T-helper 2 cell treated with Interferon-gamma antibody and Interleukin-4, amounts not matched to agents 5 μg/mL and 100 μg/mL, for 36 hours (primary cell): ENCODE measurements around the gene SNX2.
A peak's percentile ranks its signal among the peaks of the same experiment; 100 is the strongest.
"Not testable (repeated sequence)": the region's sequence is repeated elsewhere in the genome, so short reads cannot be mapped to it uniquely, and the experiment has no call there.

Experiments used
- DNase-seq: peaks from one replicate; pipeline ENCODE4 v3.0.0; 2021; ENCODE audit warnings: low spot score
- H3K27ac Mint-ChIP-seq: one replicate; pipeline ENCODE4 v1.8.0; 2021; ENCODE audit warnings: mild to moderate bottlenecking, mixed read lengths
- H3K27me3 Mint-ChIP-seq: one replicate; pipeline ENCODE4 v1.8.0; 2021; ENCODE audit warnings: low read depth, mixed read lengths
- H3K36me3 Mint-ChIP-seq: one replicate; pipeline ENCODE4 v1.8.0; 2021; ENCODE audit warnings: low read depth, mixed read lengths
- H3K4me1 Mint-ChIP-seq: one replicate; pipeline ENCODE4 v1.8.0; 2021; ENCODE audit warnings: low read depth, mixed read lengths
- H3K4me3 Mint-ChIP-seq: one replicate; pipeline ENCODE4 v1.8.0; 2022; ENCODE audit warnings: mild to moderate bottlenecking, moderate library complexity, mixed read lengths
- H3K9me3 Mint-ChIP-seq: one replicate; pipeline ENCODE4 v1.8.0; 2021; ENCODE audit warnings: mixed read lengths

SNX2 gene

DNA sequence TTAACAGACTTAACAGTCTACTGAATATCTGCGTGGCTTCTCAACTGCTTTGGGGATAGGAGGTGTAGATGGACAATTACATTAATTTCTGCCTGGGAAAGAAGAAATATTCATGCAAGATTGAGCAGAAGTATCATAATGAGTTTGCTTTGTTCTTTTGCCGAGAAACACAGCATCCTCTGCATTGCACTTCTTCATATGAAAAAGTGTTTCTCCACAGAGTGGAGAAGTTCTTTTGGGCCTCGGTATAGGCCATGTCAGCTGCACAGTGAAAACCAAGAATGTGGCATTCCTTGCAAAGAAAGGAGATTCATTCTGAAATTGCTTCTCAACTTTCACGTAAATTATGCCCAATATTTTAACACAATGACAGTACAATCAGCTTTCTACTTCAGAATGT is 17.6 kb upstream of the SNX2 start:
- H3K27me3 Mint-ChIP-seq: peaks cover 3% of the 10 kb centered on the region
- no peaks in the 10 kb centered on the region for H3K9me3 Mint-ChIP-seq
- no peak overlapping the region for H3K4me3 Mint-ChIP-seq
- H3K36me3 Mint-ChIP-seq: no peaks in the 10 kb centered on the region
- H3K27ac Mint-ChIP-seq: no peak overlapping the region
- DNase-seq: no peak
- H3K4me1 Mint-ChIP-seq: peaks cover 21% of the 10 kb centered on the region

DNA sequence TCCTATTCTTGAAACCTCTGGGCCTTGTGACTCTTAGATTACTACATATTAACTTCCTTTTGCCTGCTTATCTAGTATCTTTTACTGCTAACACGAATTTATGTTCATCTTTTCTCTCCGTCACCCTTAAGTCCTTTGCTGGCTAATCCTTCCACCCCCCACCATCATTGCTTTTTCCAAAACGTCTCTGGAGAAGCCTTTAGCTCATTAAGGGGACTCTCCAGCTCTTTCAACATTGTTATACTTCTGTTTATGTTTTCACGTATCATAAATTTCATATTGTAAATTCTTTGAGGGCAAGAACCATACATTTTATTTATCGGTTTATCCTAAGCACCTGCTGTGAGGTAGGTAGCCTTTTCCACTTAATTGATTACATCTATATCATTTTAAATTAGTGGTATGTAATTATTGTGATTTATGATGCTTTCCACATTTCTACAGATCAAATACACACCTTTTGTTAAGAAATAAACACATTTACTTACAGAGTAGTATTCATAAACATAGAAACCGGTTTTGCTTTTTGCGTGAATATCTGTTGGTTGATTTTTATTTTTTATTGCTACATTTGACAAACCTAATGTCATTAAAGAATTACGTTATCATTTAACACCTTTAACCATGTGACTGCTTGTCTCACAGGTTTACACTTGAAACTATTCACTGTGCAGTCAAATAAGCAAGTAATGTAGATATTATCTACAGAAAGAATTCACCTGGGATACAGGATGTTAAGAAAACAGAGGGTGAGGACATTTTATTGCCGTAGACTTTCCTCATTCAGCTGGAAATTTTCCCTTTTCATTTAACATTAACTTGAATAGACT is 15.4 kb upstream of the SNX2 start:
- DNase-seq: no peak

DNA sequence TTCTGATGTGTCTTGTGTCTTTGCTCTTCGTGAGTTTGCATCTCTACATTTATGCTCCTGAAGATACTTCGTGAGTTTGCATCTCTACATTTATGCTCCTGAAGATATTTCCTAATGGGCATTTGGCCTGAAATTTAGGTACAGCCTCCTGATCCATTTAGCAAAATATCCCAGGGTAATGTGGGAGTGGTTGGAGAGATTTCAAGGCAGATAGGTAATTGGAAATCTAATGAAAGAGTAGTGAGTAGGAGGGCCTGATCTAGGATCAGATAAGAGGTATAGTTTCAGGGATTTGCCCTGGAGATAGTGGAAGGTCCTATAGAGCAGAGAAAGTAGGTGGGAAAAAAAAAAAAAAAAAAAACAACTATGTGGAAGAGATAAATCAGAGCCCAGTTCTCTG is 14.6 kb upstream of the SNX2 start:
- DNase-seq: no peak

More for the DNA sequence above, 15.4 kb upstream of the SNX2 start:
- Mint-ChIP-seq H3K4me3 (no peak overlapping the region), H3K27me3 (no peaks in the 10 kb centered on the region), H3K36me3 (no peaks in the 10 kb centered on the region), H3K4me1 (peaks cover 21% of the 10 kb centered on the region), H3K9me3 (no peaks in the 10 kb centered on the region), H3K27ac (no peak overlapping the region)

DNA sequence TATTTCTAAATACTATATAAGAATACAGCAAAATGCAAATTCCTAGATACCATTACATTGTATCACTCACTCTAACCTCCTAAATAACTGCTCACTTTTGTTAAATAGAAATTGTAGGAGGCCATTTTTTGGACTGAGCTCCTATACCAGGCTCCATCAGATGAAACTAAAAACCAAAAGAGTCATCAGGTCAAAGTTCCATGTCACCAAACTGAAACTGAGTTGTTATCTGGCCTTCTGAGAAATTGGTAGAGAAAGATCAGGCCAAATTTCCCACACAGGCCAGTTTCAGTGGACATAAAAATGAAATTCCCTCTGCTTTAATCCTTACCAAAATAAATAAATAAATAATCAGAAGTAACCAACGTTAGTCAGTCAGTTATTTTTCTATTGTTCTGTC is 13.8 kb upstream of the SNX2 start:
- Mint-ChIP-seq H3K9me3 (no peaks in the 10 kb centered on the region), H3K36me3 (no peaks in the 10 kb centered on the region), H3K4me1 (peaks cover 13% of the 10 kb centered on the region), H3K4me3 (no peak overlapping the region), H3K27me3 (no peaks in the 10 kb centered on the region), H3K27ac (no peak overlapping the region)
- DNase-seq: no peak

More for the DNA sequence above, 14.6 kb upstream of the SNX2 start:
- H3K36me3 Mint-ChIP-seq: no peaks in the 10 kb centered on the region
- H3K27ac Mint-ChIP-seq: no peak overlapping the region
- peaks cover 21% of the 10 kb centered on the region for H3K4me1 Mint-ChIP-seq
- H3K9me3 Mint-ChIP-seq: no peaks in the 10 kb centered on the region
- no peak overlapping the region for H3K4me3 Mint-ChIP-seq
- no peaks in the 10 kb centered on the region for H3K27me3 Mint-ChIP-seq

- not testable (repeated sequence) for H3K4me3 Mint-ChIP-seq, H3K27ac Mint-ChIP-seq, DNase-seq, H3K36me3 Mint-ChIP-seq, H3K27me3 Mint-ChIP-seq, H3K4me1 Mint-ChIP-seq, H3K9me3 Mint-ChIP-seq
These were observed 13.0 kb upstream of the SNX2 start for GRCh38 chr5:122761896-122762295.

DNA sequence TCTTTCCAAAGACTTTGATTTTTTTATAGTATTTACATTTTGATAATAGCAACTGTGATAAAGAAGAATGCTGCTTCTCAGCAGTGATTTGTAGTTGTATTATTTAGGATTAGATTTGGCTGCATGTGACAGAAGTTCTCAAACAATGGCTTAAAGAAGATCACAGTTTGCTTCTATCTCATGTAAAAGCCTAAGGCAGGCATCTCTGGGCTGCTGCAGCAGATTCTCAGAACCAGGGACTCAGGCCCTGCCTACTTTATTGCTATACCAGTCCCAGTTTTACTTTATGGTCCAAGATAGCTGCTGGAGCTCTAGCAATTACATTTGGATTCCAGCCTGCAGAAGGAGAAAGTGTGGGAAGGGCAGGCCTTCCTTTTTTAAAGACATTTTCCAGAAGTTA is 8.8 kb upstream of the SNX2 start:
- DNase-seq: no peak
- peaks cover 2% of the 10 kb centered on the region for H3K4me1 Mint-ChIP-seq
- H3K4me3 Mint-ChIP-seq: no peak overlapping the region
- H3K27ac Mint-ChIP-seq: no peak overlapping the region
- no peaks in the 10 kb centered on the region for H3K36me3 Mint-ChIP-seq
- no peaks in the 10 kb centered on the region for H3K9me3 Mint-ChIP-seq
- H3K27me3 Mint-ChIP-seq: peaks cover 16% of the 10 kb centered on the region

- no peak overlapping the region for H3K27ac Mint-ChIP-seq
- H3K9me3 Mint-ChIP-seq: no peaks in the 10 kb centered on the region
- H3K4me3 Mint-ChIP-seq: no peak overlapping the region
- H3K4me1 Mint-ChIP-seq: peaks cover 4% of the 10 kb centered on the region
- no peaks in the 10 kb centered on the region for H3K36me3 Mint-ChIP-seq
- no peak for DNase-seq
- peaks cover 20% of the 10 kb centered on the region for H3K27me3 Mint-ChIP-seq
These were observed 4.4 kb upstream of the SNX2 start for GRCh38 chr5:122770477-122770876.

DNA sequence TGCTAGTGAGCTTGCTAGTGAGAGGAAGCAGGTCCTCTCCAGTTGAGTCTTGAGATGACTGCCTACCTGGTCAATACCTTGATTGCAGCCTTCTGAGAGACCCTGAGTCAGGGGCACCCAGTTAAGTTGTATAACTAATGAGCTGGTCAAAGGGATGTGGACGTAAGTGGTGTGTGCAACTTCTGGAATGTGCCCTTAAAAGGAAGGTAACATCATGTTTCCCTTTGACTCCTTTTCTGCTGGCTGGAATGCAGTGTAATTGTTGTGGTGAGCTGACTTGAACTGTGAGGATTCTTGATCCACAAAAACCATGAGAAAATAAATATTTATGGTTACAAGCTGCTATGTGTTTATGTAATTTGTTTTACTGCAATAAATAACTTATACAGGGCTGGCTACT is 2.4 kb upstream of the SNX2 start:
- no peaks in the 10 kb centered on the region for H3K36me3 Mint-ChIP-seq
- no peak overlapping the region for H3K4me3 Mint-ChIP-seq
- no peak for DNase-seq
- H3K27ac Mint-ChIP-seq: no peak overlapping the region
- peaks cover 14% of the 10 kb centered on the region for H3K4me1 Mint-ChIP-seq
- no peaks in the 10 kb centered on the region for H3K9me3 Mint-ChIP-seq
- H3K27me3 Mint-ChIP-seq: peaks cover 20% of the 10 kb centered on the region

DNA sequence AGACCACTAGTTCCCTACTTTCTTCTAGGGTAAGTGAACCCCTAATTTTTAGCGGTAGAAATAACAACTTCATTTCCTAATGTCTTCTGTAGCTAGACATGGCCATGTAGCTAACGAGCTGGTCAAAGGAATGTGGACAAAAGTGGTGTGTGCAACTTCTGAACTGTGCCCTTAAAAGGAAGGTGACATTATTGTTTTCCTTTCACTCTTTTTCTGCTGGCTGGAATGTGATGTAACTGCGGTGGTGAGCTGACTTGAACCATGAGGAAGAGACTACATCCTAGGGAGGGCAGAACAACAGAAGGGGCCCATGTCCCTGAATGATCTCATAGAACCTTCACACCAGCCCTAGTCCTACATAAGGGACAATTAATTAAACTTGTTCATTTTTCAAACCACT is 1.3 kb upstream of the SNX2 start:
- Mint-ChIP-seq H3K27ac (no peak overlapping the region), H3K9me3 (no peaks in the 10 kb centered on the region), H3K36me3 (no peaks in the 10 kb centered on the region), H3K4me1 (peaks cover 20% of the 10 kb centered on the region), H3K4me3 (peak overlapping the region; percentile 36), H3K27me3 (peaks cover 18% of the 10 kb centered on the region)
- DNase-seq: no peak

GRCh38 chr5:122774519-122774860 is 390 bp upstream of the SNX2 start:
- DNase-seq: no peak
- H3K9me3 Mint-ChIP-seq: no peaks in the 10 kb centered on the region
- H3K27me3 Mint-ChIP-seq: peaks cover 16% of the 10 kb centered on the region
- H3K4me3 Mint-ChIP-seq: peak overlapping the region; percentile 95
- peaks cover 20% of the 10 kb centered on the region for H3K4me1 Mint-ChIP-seq
- peak overlapping the region; percentile 81 for H3K27ac Mint-ChIP-seq
- H3K36me3 Mint-ChIP-seq: no peaks in the 10 kb centered on the region

DNA sequence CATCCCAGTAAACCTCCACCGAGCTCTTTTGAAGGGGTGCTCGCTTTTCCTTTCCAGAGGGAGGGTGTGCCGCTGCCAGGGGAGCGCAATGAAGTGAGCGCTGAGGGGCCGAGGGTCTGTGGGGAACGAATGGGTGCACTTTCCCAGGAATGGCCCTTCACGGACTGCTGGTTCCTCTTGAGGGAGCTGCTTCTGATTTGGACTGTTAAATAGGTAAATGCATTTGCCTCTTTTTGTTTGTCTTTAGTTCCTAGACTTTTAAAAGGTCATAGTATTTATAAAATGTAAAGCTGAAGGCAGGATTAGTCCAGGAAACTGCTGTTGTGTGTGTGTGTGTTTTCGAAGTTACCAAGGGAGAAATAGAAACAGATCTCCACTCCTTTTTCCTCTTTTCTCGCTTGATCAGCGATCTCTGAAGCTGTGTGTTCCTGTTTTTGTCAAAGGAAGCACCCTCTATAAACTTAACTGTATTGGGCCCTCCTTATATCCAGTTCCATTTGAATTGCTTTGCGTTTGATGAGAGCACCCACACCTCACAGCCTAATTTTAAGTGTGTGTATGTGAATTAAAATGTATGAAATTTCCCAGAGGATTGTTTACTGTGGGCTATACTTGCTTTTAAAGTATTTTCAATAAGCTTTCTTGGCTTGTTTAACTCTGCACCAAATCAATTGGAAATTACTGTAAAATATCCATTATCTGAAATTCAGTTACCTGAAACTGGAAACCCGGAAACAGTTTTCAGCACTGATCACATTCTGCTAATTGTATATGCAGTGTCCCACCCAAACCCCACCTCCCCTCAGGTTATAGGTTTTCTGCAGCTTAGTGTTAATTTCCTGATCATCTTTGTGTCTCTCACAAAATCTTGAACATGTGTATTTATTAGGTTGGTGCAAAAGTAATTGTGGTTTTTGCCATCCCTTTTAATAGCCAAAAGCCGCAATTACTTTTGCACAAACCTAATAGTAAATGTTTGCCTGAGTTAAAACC is 966 bp downstream of the SNX2 start:
- Mint-ChIP-seq H3K4me3 (peak overlapping the region; percentile 95), H3K4me1 (peaks cover 22% of the 10 kb centered on the region)

GRCh38 chr5:122778157-122778556 is 3.3 kb downstream of the SNX2 start:
- Mint-ChIP-seq H3K27me3 (no peaks in the 10 kb centered on the region), H3K36me3 (peaks cover 10% of the 10 kb centered on the region), H3K27ac (no peak overlapping the region), H3K4me3 (no peak overlapping the region), H3K9me3 (no peaks in the 10 kb centered on the region), H3K4me1 (peaks cover 22% of the 10 kb centered on the region)
- DNase-seq: no peak

More for the DNA sequence above, 966 bp downstream of the SNX2 start:
- Mint-ChIP-seq H3K36me3 (peaks cover 6% of the 10 kb centered on the region), H3K27ac (peak overlapping the region; percentile 90), H3K9me3 (no peaks in the 10 kb centered on the region), H3K27me3 (peaks cover 5% of the 10 kb centered on the region)
- DNase-seq: no peak

GRCh38 chr5:122779451-122779850 is 4.6 kb downstream of the SNX2 start:
- DNase-seq: no peak
- H3K36me3 Mint-ChIP-seq: peaks cover 11% of the 10 kb centered on the region
- H3K4me1 Mint-ChIP-seq: peaks cover 18% of the 10 kb centered on the region
- no peaks in the 10 kb centered on the region for H3K27me3 Mint-ChIP-seq
- H3K9me3 Mint-ChIP-seq: peaks cover 5% of the 10 kb centered on the region
- H3K27ac Mint-ChIP-seq: no peak overlapping the region
- no peak overlapping the region for H3K4me3 Mint-ChIP-seq

- Mint-ChIP-seq H3K4me3 (no peak overlapping the region), H3K9me3 (peaks cover 13% of the 10 kb centered on the region), H3K4me1 (peaks cover 18% of the 10 kb centered on the region), H3K27ac (no peak overlapping the region), H3K36me3 (peaks cover 19% of the 10 kb centered on the region), H3K27me3 (no peaks in the 10 kb centered on the region)
- no peak for DNase-seq
These were observed 5.4 kb downstream of the SNX2 start for GRCh38 chr5:122780296-122780695.
